Astrocyte (in vitro differentiated cells and primary cell): ENCODE results near the gene VASN. TPM values are rescaled to one million over a fixed set of nuclear protein-coding genes. Genes with fewer than 3 reads are reported as not detected.

ENCODE experiments used
- DNase-seq: peaks from one replicate; pipeline ENCODE4 v3.0.0-alpha.2; 2010; ENCODE audit warnings: low read depth
- FAIRE-seq: peaks from 2 replicates; lab custom pipeline; 2011; peaks lifted over from hg19 to GRCh38; lab: Jason Lieb, UNC
- H2AFZ ChIP-seq: 2 replicates; pipeline ENCODE4 v1.6.0; 2012; ENCODE audit warnings: low read depth, low read length, inconsistent platforms
- H3K27ac ChIP-seq: 2 replicates; pipeline ENCODE4 v1.5.1; 2011; ENCODE audit warnings: low read depth, low read length, inconsistent platforms
- H3K27me3 ChIP-seq: 2 replicates; pipeline ENCODE4 v1.6.0; 2011; ENCODE audit warnings: low read length, inconsistent platforms; ENCODE audit not compliant: insufficient read depth
- H3K36me3 ChIP-seq: 2 replicates; pipeline ENCODE4 v1.5.1; 2011; ENCODE audit warnings: low read length, inconsistent platforms; ENCODE audit not compliant: insufficient read depth
- H3K4me1 ChIP-seq: 2 replicates; pipeline ENCODE4 v1.5.1; 2011; ENCODE audit warnings: low read length, inconsistent platforms; ENCODE audit not compliant: insufficient read depth
- H3K4me2 ChIP-seq: 2 replicates; pipeline ENCODE4 v1.6.0; 2012; ENCODE audit warnings: low read length, inconsistent platforms
- H3K4me3 ChIP-seq: 2 replicates; pipeline ENCODE4 v1.5.1; 2011; ENCODE audit warnings: low read depth, mild to moderate bottlenecking, low read length, inconsistent platforms; ENCODE audit not compliant: insufficient read depth
- H3K79me2 ChIP-seq: 2 replicates; pipeline ENCODE4 v1.6.0; 2012; ENCODE audit warnings: mild to moderate bottlenecking, low read length, inconsistent platforms; ENCODE audit not compliant: insufficient read depth
- H3K9ac ChIP-seq: 2 replicates; pipeline ENCODE4 v1.6.0; 2012; ENCODE audit warnings: mild to moderate bottlenecking, low read length, inconsistent platforms
- H3K9me3 ChIP-seq: 2 replicates; pipeline ENCODE4 v1.5.1; 2012; ENCODE audit warnings: low read depth, mild to moderate bottlenecking, low read length, inconsistent platforms; ENCODE audit not compliant: insufficient read depth
- H4K20me1 ChIP-seq: 2 replicates; pipeline ENCODE4 v1.6.0; 2012; ENCODE audit warnings: low read length, inconsistent platforms; ENCODE audit not compliant: insufficient read depth
- H3K27ac Mint-ChIP-seq: one replicate; pipeline ENCODE4 v1.8.0; 2021; ENCODE audit warnings: mild to moderate bottlenecking, mixed read lengths; ENCODE audit not compliant: unreplicated experiment
- H3K27me3 Mint-ChIP-seq: one replicate; pipeline ENCODE4 v1.8.0; 2021; ENCODE audit warnings: low read depth, mixed read lengths; ENCODE audit not compliant: unreplicated experiment
- H3K36me3 Mint-ChIP-seq: one replicate; pipeline ENCODE4 v1.8.0; 2021; ENCODE audit warnings: low read depth, mixed read lengths; ENCODE audit not compliant: unreplicated experiment
- H3K4me1 Mint-ChIP-seq: one replicate; pipeline ENCODE4 v1.8.0; 2021; ENCODE audit warnings: low read depth, mixed read lengths; ENCODE audit not compliant: unreplicated experiment
- H3K4me3 Mint-ChIP-seq: one replicate; pipeline ENCODE4 v1.8.0; 2021; ENCODE audit warnings: mild to moderate bottlenecking, moderate library complexity, mixed read lengths; ENCODE audit not compliant: unreplicated experiment
- H3K9me3 Mint-ChIP-seq: one replicate; pipeline ENCODE4 v1.8.0; 2021; ENCODE audit warnings: mild to moderate bottlenecking, mixed read lengths; ENCODE audit not compliant: unreplicated experiment
- EZH2 ChIP-seq: IDR thresholded peaks from 2 replicates; pipeline ENCODE4 v1.6.1; 2012; ENCODE audit warnings: mild to moderate bottlenecking, low read length, inconsistent platforms; ENCODE audit not compliant: insufficient read depth
- total RNA-seq: library from RNA; stranded (reverse); gene quantifications from 2 replicates; pipeline ENCODE4 v1.2.1, GENCODE V29; 2021
- TF ChIP-seq, protein P1 (sequence below): IDR thresholded peaks from 2 replicates; pipeline ENCODE4 v1.5.1; 2011; ENCODE audit warnings: low read depth, mild to moderate bottlenecking, inconsistent platforms, low read length, moderate library complexity; ENCODE audit not compliant: insufficient read depth

VASN gene
- total RNA-seq, 1 donor from 2014 or later = 32.0 TPM

DNA sequence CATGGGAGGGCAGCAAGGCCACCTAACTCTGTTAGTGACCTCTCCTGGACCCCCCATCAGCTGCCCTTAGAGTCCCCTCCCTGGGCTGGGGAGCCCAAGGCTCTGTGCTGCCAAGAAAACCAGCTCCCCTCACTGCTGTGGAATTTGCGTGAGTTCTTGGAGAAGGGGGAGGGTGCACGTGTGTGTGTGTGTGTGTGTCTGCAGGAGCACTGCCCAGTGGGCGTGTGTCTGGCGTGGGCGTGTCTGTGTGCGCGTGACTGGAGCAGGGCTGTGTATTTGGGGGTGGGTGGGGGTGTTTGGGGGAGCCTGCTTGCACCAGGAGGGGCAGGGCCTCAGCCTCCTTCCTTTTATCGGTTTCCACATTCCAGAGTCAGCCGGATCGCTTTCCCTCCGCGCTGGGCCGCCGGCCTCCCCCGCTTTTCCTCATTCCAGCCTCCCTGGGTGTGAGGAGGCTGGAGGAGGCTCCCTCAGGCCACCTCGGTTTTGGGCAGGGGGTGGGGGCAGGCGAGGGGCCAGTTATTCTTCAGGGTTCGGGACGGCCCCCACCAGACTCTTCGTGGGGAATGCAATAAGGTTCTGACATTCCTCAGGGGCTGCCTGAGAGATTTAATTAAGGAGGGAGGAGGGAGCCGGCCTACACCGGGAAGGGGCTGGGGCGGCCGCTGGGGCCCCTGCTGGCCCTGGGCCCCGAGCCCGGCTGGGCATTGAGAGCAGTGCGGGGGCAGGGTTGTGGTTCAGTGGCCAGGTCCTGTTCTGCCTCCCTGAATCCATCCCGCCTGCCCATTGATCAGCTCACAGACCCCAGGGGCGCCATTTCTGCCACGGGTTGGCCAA is 2.5 kb downstream of the VASN start:
- H3K9ac ChIP-seq = peak overlapping the region; percentile 91
- peak overlapping the region; percentile 96 for H3K4me2 ChIP-seq
- Mint-ChIP-seq H3K36me3 (peaks cover 2% of the 10 kb centered on the region), H3K4me3 (peak overlapping the region; percentile 79), H3K27me3 (no peaks in the 10 kb centered on the region), H3K27ac (peak overlapping the region; percentile 81), H3K9me3 (no peaks in the 10 kb centered on the region), H3K4me1 (peaks cover 29% of the 10 kb centered on the region)
- no peaks in the 10 kb centered on the region for H3K36me3 ChIP-seq
- H3K4me3 ChIP-seq = peak overlapping the region; percentile 83
- TF ChIP-seq EZH2 = no peak
- TF ChIP-seq, protein P1, sequence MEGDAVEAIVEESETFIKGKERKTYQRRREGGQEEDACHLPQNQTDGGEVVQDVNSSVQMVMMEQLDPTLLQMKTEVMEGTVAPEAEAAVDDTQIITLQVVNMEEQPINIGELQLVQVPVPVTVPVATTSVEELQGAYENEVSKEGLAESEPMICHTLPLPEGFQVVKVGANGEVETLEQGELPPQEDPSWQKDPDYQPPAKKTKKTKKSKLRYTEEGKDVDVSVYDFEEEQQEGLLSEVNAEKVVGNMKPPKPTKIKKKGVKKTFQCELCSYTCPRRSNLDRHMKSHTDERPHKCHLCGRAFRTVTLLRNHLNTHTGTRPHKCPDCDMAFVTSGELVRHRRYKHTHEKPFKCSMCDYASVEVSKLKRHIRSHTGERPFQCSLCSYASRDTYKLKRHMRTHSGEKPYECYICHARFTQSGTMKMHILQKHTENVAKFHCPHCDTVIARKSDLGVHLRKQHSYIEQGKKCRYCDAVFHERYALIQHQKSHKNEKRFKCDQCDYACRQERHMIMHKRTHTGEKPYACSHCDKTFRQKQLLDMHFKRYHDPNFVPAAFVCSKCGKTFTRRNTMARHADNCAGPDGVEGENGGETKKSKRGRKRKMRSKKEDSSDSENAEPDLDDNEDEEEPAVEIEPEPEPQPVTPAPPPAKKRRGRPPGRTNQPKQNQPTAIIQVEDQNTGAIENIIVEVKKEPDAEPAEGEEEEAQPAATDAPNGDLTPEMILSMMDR = no peak
- peak; percentile 80 for FAIRE-seq
- H4K20me1 ChIP-seq = peaks cover 60% of the 10 kb centered on the region
- H3K9me3 ChIP-seq = no peaks in the 10 kb centered on the region
- no peak overlapping the region for H2AFZ ChIP-seq
- H3K27me3 ChIP-seq = no peaks in the 10 kb centered on the region
- DNase-seq = peak; percentile 95
- H3K27ac ChIP-seq = peak overlapping the region; percentile 95
- H3K4me1 ChIP-seq = peaks cover 75% of the 10 kb centered on the region
- H3K79me2 ChIP-seq = peaks cover 69% of the 10 kb centered on the region

DNA sequence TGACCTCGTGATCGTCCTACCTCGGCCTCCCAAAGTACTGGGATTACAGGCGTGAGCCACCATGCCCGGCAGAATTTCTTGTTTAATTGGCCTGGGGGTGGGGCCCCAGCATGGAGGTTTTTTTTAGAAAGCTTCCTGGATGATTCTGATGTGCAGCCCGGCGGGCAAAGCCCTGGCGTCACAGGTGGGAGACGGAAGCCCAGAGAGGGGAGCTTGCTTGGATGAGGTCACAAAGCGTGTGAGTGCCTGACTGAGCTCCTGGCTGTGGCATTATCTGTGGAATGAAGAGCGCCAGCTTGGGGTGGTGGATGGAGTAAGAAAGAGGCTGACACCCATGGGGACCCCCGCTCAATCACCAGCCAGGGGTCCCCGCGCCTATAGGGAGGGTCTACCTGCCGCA is 4.1 kb downstream of the VASN start:
- peak overlapping the region; percentile 82 for H3K4me2 ChIP-seq

More for the DNA sequence above, 4.1 kb downstream of the VASN start:
- TF ChIP-seq, protein P1 = no peak
- no peak for TF ChIP-seq EZH2
- Histone ChIP-seq H3K36me3 (no peaks in the 10 kb centered on the region), H3K27me3 (no peaks in the 10 kb centered on the region), H3K9me3 (no peaks in the 10 kb centered on the region), H3K79me2 (peaks cover 82% of the 10 kb centered on the region), H4K20me1 (peaks cover 73% of the 10 kb centered on the region), H3K9ac (peak overlapping the region; percentile 70), H3K27ac (peak overlapping the region; percentile 81), H3K4me1 (peaks cover 76% of the 10 kb centered on the region), H3K4me3 (peak overlapping the region; percentile 11), H2AFZ (no peak overlapping the region)
- FAIRE-seq (no peak), DNase-seq (no peak)
- H3K36me3 Mint-ChIP-seq = peaks cover 2% of the 10 kb centered on the region
- no peaks in the 10 kb centered on the region for H3K27me3 Mint-ChIP-seq
- H3K27ac Mint-ChIP-seq = no peak overlapping the region
- peaks cover 23% of the 10 kb centered on the region for H3K4me1 Mint-ChIP-seq
- no peaks in the 10 kb centered on the region for H3K9me3 Mint-ChIP-seq
- no peak overlapping the region for H3K4me3 Mint-ChIP-seq
